ENCODE measurements around the gene NLN. TPM values are rescaled to one million over a fixed set of nuclear protein-coding genes. Genes with fewer than 3 reads are reported as not detected.

Gene NLN
- total and polyA plus RNA-seq, 12 donors = 0.77 to 14.1 (median 6.9) TPM

GRCh38 chr5:65818592-65818991, 96.6 kb downstream of the NLN start:
- no peaks in the 10 kb centered on the region for H3K36me3 ChIP-seq (replicated peaks in 1 of 2)
- 87 to 100% (median 96%) methylated on average over 3 to 4 of the region's 4 CpGs for WGBS, 4 donors
- intact Hi-C loops (cut with DNase I) = no loop called here
- no peak for DNase-seq
- H3K27me3 ChIP-seq = no peaks in the 10 kb centered on the region
- no peaks in the 10 kb centered on the region for H3K4me1 ChIP-seq (replicated peaks in 1 of 2)
- H3K9me3 ChIP-seq (replicated peaks in 1 of 3) = peaks cover 0 to 3% (median 0%) of the 10 kb centered on the region in 3 donors
- H3K27ac ChIP-seq = no peak overlapping the region
- TF ChIP-seq POLR2A (IDR thresholded peaks at IDR 0.05) = no peak
- TF ChIP-seq, protein P1, sequence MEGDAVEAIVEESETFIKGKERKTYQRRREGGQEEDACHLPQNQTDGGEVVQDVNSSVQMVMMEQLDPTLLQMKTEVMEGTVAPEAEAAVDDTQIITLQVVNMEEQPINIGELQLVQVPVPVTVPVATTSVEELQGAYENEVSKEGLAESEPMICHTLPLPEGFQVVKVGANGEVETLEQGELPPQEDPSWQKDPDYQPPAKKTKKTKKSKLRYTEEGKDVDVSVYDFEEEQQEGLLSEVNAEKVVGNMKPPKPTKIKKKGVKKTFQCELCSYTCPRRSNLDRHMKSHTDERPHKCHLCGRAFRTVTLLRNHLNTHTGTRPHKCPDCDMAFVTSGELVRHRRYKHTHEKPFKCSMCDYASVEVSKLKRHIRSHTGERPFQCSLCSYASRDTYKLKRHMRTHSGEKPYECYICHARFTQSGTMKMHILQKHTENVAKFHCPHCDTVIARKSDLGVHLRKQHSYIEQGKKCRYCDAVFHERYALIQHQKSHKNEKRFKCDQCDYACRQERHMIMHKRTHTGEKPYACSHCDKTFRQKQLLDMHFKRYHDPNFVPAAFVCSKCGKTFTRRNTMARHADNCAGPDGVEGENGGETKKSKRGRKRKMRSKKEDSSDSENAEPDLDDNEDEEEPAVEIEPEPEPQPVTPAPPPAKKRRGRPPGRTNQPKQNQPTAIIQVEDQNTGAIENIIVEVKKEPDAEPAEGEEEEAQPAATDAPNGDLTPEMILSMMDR (IDR thresholded peaks at IDR 0.05) = no peak
- no peak overlapping the region for H3K4me3 ChIP-seq

DNA sequence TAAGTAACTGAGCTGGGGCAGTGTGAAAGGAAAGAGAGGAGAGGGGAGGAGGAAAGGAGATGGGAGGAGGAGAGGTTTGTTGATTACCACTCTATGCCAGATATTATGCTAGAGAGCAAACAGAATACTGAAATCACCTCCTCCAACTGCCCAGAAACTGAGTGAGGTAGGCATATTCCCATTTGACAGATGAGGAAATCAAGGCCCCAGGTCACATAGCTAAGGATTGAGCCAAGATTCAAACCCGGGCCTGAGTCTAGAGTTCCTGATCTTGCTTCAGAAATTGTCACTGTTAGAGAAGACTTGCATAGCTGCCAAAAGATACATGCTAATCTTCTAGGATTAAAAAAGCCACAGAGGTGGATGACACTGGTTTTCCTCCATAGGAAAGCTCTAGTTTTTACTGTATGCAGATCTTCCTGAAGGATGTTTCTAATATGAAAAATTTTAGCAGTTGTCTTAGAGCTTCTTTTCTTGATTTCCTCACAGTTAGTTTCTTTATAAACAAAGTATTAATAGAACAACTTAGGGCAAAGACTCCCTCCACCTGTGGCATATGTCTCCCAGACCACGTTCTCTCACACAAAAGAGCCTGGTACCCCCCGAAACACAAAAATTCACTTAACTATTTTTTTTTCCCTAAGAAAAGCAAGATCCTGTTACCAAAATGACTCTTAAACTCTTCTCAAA, 97.4 kb downstream of the NLN start:
- Histone ChIP-seq H3K27me3 (no peaks in the 10 kb centered on the region), H3K27ac (no peak overlapping the region), H3K4me1 (replicated peaks in 1 of 2) (no peaks in the 10 kb centered on the region), H3K9me3 (replicated peaks in 1 of 3) (peaks cover 0 to 3% (median 0%) of the 10 kb centered on the region in 3 donors), H3K36me3 (replicated peaks in 1 of 2) (no peaks in the 10 kb centered on the region), H3K4me3 (no peak overlapping the region)
- DNase-seq = no peak
- intact Hi-C loops (cut with DNase I) = no loop called here
- WGBS, 4 donors = 46 to 57% (median 52%) methylated on average over 3 of the region's 3 CpGs
- no peak for TF ChIP-seq POLR2A (IDR thresholded peaks at IDR 0.05)
- TF ChIP-seq, protein P1 (IDR thresholded peaks at IDR 0.05) = no peak

DNA sequence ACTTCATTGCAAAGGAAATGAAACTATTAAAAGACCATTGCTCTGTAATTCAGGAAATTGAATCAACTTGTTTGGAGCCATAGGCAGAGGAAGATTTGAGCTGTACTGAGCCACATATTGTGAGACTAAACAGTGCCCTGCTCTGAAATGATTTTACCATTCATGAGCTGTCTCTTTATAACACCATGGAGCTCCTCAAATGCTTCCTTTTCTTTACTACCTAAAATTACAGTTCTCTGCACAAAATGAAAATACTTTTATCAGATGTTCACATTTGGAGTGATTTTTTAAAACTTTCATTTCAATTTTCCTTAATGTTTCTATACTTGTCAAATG, 97.9 kb downstream of the NLN start:
- Histone ChIP-seq H3K4me3 (no peak overlapping the region), H3K9me3 (replicated peaks in 1 of 3) (peaks cover 0 to 3% (median 0%) of the 10 kb centered on the region in 3 donors), H3K36me3 (replicated peaks in 1 of 2) (no peaks in the 10 kb centered on the region), H3K27ac (no peak overlapping the region), H3K27me3 (no peaks in the 10 kb centered on the region), H3K4me1 (replicated peaks in 1 of 2) (no peaks in the 10 kb centered on the region)
- no peak for DNase-seq
- intact Hi-C loops (cut with DNase I) = no loop called here
- no peak for TF ChIP-seq POLR2A (IDR thresholded peaks at IDR 0.05)
- TF ChIP-seq, protein P1 (IDR thresholded peaks at IDR 0.05) = no peak

GRCh38 chr5:65820373-65820772, 98.4 kb downstream of the NLN start:
- H3K36me3 ChIP-seq (replicated peaks in 1 of 2) = no peaks in the 10 kb centered on the region
- TF ChIP-seq, protein P1 (IDR thresholded peaks at IDR 0.05) = no peak
- TF ChIP-seq POLR2A (IDR thresholded peaks at IDR 0.05) = no peak
- H3K4me3 ChIP-seq = no peak overlapping the region
- H3K4me1 ChIP-seq (replicated peaks in 1 of 2) = no peaks in the 10 kb centered on the region
- peaks cover 0 to 3% (median 0%) of the 10 kb centered on the region in 3 donors for H3K9me3 ChIP-seq (replicated peaks in 1 of 3)
- no peak overlapping the region for H3K27ac ChIP-seq
- intact Hi-C loops (cut with DNase I) = no loop called here
- DNase-seq = no peak
- 90 to 99% (median 94%) methylated on average over 2 of the region's 2 CpGs for WGBS, 4 donors
- no peaks in the 10 kb centered on the region for H3K27me3 ChIP-seq

All from adrenal gland (tissue), 12 donors.